GM10266 (cell line): ENCODE data around the gene SORT1.
"Not testable (repeated sequence)": the region's sequence is repeated elsewhere in the genome, so short reads cannot be mapped to it uniquely, and the experiment has no call there.

Experiments used
- DNase-seq: peaks from one replicate; pipeline ENCODE4 v3.0.0; 2012; ENCODE audit errors: extremely low spot score
- TF ChIP-seq, protein P1 (sequence below): IDR thresholded peaks from 2 replicates; pipeline ENCODE4 v1.5.1; 2012; ENCODE audit warnings: mild to moderate bottlenecking, low read depth; ENCODE audit not compliant: control insufficient read depth, insufficient read depth; ENCODE audit errors: missing control alignments

The SORT1 gene

DNA sequence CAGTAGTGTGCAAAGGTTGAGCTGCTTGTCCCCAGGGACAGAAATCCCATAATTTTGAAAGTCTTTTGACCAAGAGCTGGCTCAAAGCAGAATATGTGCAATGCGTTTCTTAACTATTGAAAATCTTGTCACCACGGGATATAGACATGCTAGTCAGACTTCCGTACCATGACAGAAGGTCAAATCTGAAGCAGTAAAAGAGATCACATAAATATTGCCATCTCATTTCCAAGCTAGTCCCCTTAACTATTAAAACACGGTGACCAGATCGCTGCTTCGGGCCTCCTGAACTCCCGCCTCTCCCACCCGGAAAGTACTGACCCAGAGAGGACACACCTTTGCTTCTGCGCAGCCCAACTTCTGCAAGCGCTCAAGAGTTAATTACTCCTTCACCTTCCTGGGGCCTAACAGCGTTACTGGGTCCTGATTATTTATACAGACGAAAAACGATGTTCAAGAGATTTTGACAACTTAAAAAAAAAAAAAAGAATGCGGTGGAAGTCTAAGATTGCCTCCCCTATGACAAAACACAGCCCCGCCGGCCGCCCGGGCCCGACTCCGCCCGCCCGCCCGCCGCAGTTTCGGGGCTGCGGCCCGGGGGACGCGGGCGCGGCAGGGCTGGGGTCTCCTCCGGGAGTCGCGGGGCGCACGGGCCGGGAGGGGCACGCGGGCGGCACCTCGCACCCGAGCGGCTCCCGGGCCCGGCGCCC, 692 bp downstream of the SORT1 start:
- TF ChIP-seq, protein P1, sequence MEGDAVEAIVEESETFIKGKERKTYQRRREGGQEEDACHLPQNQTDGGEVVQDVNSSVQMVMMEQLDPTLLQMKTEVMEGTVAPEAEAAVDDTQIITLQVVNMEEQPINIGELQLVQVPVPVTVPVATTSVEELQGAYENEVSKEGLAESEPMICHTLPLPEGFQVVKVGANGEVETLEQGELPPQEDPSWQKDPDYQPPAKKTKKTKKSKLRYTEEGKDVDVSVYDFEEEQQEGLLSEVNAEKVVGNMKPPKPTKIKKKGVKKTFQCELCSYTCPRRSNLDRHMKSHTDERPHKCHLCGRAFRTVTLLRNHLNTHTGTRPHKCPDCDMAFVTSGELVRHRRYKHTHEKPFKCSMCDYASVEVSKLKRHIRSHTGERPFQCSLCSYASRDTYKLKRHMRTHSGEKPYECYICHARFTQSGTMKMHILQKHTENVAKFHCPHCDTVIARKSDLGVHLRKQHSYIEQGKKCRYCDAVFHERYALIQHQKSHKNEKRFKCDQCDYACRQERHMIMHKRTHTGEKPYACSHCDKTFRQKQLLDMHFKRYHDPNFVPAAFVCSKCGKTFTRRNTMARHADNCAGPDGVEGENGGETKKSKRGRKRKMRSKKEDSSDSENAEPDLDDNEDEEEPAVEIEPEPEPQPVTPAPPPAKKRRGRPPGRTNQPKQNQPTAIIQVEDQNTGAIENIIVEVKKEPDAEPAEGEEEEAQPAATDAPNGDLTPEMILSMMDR = no peak

DNA sequence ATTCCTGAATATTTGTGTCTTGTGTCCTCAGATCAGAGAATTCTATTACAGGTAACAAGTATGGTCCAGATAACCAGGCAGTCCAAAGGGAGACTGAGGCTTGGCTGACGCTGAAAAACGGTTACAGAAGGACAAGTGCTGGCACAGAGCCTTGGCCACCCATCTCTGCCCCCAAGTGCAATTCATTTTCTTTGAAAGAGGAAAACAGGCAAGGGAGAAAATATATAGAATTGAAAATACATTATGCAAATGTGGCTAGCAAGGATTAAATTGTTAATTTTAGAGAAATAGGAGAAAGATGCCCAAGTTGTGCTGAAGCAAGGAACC, 1.2 kb downstream of the SORT1 start:
- TF ChIP-seq, protein P1 = no peak
- DNase-seq = no peak

More for the DNA sequence above, 692 bp downstream of the SORT1 start:
- no peak for DNase-seq

DNA sequence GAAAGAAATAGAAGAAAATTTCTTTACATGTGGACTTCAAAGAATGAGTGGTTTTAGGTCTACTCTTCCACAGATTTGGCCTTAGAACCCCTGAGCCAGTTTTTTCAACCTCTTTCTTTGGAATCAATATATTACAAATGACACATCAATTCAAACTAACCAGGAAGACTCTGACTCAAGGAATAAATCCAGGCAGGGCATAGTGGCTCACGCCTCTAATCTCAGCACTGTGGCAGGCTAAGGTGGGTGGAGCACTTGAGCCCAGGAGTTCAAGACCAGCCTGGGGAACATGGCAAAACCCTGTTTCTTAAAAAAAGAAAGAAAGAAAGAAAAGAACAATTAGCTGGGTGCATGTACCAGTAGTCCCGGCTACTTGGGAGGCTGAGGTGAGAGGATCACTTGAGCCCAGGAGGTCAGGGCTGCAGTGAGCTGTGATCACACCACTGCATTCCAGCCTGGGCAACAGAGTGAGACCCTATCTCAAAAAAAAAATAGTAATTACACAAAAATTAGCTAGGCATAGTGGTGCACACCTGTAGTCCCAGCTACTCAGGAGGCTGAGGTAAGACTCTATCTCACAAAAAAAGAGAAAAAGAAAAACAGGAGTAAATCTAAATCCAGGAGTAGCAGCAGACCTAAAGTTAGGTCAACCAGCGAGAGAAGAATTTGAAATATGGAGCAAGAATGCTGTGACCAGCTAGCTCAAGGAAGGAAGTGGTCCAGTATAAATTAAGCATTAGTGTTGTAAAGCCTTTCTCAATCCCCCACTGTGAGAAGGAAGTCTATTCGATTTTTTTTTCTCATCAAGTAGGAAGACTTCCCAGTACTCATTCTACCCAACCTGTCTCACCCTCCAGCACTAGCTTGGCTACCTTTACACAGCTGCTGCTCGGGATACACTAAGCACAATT, 1.9 kb downstream of the SORT1 start:
- DNase-seq = no peak
- TF ChIP-seq, protein P1 = no peak

DNA sequence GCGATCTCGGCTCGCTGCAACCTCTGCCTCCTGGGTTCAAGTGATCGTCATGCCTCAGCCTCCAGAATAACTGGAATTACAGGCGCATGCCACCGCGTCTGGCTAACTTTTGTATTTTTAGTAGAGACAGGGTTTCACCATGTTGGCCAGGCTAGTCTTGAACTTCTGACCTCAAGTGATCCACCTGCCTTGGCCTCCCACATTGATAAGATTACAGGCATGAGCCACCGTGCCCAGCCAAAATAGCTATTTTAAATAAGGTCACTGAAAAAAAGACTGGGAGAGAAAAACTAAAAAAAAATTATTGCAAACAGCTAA, 2.5 kb downstream of the SORT1 start:
- not testable (repeated sequence) for DNase-seq

DNA sequence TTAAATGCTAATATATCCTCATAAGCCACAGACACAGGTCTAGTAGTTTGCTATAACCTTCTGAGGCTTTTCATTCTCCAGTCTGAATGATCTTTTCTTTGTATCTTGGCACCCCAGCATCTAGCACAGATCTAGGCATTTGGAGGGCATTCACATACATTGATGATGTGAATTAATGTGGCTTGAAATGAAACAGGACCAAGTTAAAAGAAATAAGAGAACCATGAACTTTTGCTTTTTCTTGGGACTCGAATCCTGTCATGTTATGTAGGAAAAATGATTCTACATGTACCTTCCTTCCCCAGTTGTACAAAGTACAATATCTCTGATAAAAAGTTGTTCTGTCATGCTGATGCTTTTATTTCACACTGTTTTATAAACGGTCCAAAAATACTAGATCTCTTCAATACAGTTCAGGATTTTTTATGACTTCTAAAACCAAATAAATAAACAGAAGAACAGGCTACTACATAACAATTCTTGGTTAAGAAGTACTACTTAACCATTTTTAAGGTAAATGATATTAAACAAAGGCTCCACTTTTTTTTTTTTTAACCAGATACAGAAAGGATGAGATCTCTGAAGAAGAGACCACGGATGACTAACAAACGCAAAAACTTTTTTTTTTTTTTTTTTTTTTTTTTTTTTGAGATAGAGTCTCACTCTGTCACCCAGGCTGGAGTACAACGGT, 3.0 kb downstream of the SORT1 start:
- no peak for DNase-seq
- TF ChIP-seq, protein P1 = no peak

DNA sequence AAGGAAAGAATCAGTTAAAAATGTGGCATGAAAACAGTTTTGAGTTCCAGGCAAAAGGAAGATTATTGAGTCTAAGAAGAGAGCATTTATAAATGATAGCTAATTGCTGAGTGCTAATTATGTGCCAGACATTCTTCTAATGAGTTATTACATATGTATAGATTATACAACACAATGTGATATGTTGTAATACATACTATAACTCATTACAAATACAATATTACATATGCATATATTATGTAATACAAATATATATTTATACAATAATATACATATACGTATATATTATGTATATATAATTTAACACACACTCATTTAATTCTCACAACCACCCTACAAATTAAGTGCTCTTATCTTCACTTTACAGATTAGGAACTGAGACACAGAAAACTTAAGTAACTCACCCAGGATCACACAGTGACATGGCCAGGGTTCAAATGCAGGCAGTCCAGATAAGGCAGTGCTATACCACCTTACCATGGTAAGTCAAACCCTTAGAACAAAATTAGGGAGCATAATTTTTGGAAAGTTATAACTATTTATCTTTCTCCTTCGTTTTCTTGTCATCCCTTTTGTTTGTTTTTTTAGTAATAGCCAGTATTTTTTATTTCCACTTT, 4.0 kb downstream of the SORT1 start:
- TF ChIP-seq, protein P1 = no peak
- no peak for DNase-seq

DNA sequence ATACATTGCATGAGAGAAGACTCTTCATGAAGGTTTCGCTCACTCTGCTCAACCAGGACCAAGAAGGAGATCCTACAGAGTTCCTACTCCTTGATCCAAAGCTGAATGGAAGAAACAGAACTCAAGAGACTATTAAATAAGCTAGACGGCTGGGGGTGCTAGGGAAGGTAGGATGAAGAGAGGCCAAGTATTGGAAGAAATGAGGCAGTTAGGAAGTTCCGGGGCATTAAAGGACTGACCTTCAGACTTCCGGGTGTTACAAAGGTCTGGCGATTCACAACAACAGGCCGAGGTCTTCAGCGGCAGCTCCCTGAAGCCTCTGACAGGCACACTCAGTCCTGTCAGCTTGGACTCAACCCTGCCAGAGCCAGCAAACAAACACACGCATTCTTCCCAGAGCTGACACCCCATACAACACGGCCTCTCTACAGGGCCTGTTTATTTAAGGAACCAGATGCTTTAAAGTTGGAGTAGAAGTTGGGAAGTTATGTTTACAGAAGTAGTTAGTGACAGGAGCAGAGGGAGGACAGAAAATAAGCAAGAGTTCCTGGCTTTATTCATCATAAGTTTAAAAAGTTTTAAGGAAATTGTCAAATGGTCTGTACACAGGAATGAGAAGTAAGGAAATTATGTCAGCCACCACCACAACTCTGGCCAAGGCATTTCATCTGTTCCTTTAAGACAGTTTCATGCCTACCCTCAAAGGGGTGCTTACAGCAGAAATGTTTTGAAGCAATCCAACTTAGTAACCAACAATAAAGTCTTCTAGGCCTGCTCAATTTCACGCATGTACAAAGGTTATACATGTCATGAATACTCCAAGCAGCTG, 4.7 kb downstream of the SORT1 start:
- TF ChIP-seq, protein P1 = no peak
- DNase-seq = no peak
